Kidney (tissue), 14 donors: ENCODE measurements around the gene JCHAIN. TPM values are rescaled to one million over a fixed set of nuclear protein-coding genes. Genes with fewer than 3 reads are reported as not detected.
"Not testable (repeated sequence)": the region's sequence is repeated elsewhere in the genome, so short reads cannot be mapped to it uniquely, and the experiment has no call there.

Experiments
- DNase-seq, 5 donors: peaks; one replicate each; pipeline ENCODE4 v3.0.0-alpha.2; 2013 to 2020
- FAIRE-seq: peaks from 2 replicates; lab custom pipeline; 2012; peaks lifted over from hg19 to GRCh38; lab: Jason Lieb, UNC
- H3K27ac ChIP-seq, 2 donors: one replicate each; pipeline ENCODE4 v1.7.0; 2013; ENCODE audit warnings: low read depth in 2 of 2, low read length in 2 of 2, inconsistent platforms in 1 of 2
- H3K27me3 ChIP-seq: one replicate; pipeline ENCODE4 v1.7.1; 2013; ENCODE audit warnings: low read length, inconsistent platforms; ENCODE audit not compliant: control insufficient read depth, insufficient read depth
- H3K36me3 ChIP-seq, 3 donors: one replicate each; pipeline versions ENCODE4 v1.7.0 to v1.7.1; 2013; ENCODE audit warnings: low read length in 3 of 3, control low read depth in 1 of 3, inconsistent platforms in 1 of 3; ENCODE audit not compliant: insufficient read depth in 3 of 3, control insufficient read depth in 2 of 3
- H3K4me1 ChIP-seq, 3 donors: one replicate each; pipeline versions ENCODE4 v1.7.0 to v1.7.1; 2013; ENCODE audit warnings: low read length in 3 of 3, inconsistent platforms in 1 of 3, low read depth in 1 of 3; ENCODE audit not compliant: control insufficient read depth in 2 of 3, insufficient read depth in 2 of 3
- H3K4me3 ChIP-seq, 3 donors: one replicate each; pipeline versions ENCODE4 v1.7.0 to v1.8.1; 2013; ENCODE audit warnings: low read length in 3 of 3, control low read depth in 1 of 3, inconsistent platforms in 1 of 3
- H3K9ac ChIP-seq, 3 donors: one replicate each; pipeline versions ENCODE4 v1.7.0 to v1.7.1; 2013; ENCODE audit warnings: low read length in 3 of 3, control low read depth in 1 of 3, inconsistent platforms in 1 of 3
- H3K9me3 ChIP-seq, 3 donors: one replicate each; pipeline versions ENCODE4 v1.7.0 to v1.7.1; 2013; ENCODE audit warnings: low read length in 3 of 3, control low read depth in 1 of 3, inconsistent platforms in 1 of 3; ENCODE audit not compliant: control insufficient read depth in 2 of 3, insufficient read depth in 1 of 3
- intact Hi-C: fragments of 100-400 bp; cut with DNase I; formaldehyde crosslinking; loops from one replicate; pipeline ENCODE4 v1.11.1; 2022
- polyA plus RNA-seq: library from polyadenylated mRNA; stranded (reverse); fragments of 350-450 nt; fragmentation: Illumina TruSeq; extraction: RNeasy Lipid Tissue Mini Kit (QIAGEN cat#74804); gene quantifications from one replicate; pipeline ENCODE4 v1.2.3, GENCODE V29; 2014; ENCODE audit warnings: low read depth, low replicate concordance; ENCODE audit not compliant: insufficient read depth
- total RNA-seq: library from RNA; stranded (reverse); fragmentation: NEBNext Ultra II Directional; extraction: Animal tissue kit (Norgen Biotek cat#: 25700); gene quantifications from one replicate; pipeline ENCODE4 v1.2.1, GENCODE V29; 2021
- TF ChIP-seq, protein P1 (sequence below): IDR thresholded peaks from 3 replicates; pipeline ENCODE4 v1.5.1; 2012; ENCODE audit warnings: mild to moderate bottlenecking, moderate library complexity, borderline replicate concordance; ENCODE audit not compliant: insufficient read depth; ENCODE audit errors: extremely low read depth
- donor health status: control.
- donor health status: control.
- donor health status: control.
- donor health status: control.
- donor health status: control.
- donor health status: DM: yes; HTN: yes; CAD: no.
- donor health status: Normal renal cell carcinoma (clear cell type).

Gene JCHAIN
- total and polyA plus RNA-seq, 2 donors from 2014 or later = 5.1 to 355 TPM

DNA sequence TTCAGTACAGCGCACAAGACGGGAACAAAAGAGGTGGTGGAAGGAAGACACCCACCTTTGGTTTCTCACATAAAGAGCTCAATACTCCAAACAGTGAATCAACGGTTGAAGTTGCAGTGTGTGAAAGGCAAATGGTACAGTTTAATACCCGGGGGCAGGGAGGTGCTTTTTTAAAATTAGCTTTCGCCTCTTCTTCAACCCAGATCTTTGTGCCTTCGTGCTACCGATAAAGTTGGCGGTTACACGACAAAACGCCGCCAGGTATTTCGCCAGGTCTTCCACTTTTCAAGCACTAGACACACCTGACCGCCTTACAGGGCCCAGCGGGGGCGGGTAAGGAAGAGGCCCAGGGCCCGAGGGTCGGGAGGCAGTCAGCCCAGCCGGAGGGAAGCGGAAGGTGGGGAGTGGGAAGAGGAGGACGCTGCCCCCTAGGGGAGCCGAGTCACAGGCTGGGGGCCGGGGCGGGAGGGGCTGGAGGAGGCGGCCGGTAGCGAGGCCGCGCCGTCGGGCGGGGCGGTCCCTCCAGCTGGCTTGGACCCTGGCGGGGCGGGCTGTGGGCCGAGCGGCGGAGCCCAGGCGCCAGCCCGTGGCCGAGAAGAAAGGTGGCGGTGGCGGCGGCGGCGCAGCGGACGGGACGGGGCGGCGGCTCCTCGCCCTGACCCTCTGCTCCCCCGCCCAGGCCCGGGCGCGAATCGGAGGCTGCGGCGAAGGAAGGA is 38.1 kb upstream of the JCHAIN start:
- peak overlapping the region; percentile 57 to 81 (median 74) for H3K9ac ChIP-seq
- intact Hi-C loops = no loop called here
- H3K27ac ChIP-seq = peak overlapping the region; percentile 91 to 96
- H3K27me3 ChIP-seq = no peaks in the 10 kb centered on the region
- DNase-seq = peak; percentile 93 to 96 (median 95)
- peak overlapping the region; percentile 67 to 83 (median 83) for H3K4me3 ChIP-seq
- no peak for FAIRE-seq
- H3K9me3 ChIP-seq = no peaks in the 10 kb centered on the region
- TF ChIP-seq, protein P1, sequence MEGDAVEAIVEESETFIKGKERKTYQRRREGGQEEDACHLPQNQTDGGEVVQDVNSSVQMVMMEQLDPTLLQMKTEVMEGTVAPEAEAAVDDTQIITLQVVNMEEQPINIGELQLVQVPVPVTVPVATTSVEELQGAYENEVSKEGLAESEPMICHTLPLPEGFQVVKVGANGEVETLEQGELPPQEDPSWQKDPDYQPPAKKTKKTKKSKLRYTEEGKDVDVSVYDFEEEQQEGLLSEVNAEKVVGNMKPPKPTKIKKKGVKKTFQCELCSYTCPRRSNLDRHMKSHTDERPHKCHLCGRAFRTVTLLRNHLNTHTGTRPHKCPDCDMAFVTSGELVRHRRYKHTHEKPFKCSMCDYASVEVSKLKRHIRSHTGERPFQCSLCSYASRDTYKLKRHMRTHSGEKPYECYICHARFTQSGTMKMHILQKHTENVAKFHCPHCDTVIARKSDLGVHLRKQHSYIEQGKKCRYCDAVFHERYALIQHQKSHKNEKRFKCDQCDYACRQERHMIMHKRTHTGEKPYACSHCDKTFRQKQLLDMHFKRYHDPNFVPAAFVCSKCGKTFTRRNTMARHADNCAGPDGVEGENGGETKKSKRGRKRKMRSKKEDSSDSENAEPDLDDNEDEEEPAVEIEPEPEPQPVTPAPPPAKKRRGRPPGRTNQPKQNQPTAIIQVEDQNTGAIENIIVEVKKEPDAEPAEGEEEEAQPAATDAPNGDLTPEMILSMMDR = no peak
- no peaks in the 10 kb centered on the region for H3K36me3 ChIP-seq
- H3K4me1 ChIP-seq = peaks cover 2 to 9% (median 2%) of the 10 kb centered on the region in 3 donors

DNA sequence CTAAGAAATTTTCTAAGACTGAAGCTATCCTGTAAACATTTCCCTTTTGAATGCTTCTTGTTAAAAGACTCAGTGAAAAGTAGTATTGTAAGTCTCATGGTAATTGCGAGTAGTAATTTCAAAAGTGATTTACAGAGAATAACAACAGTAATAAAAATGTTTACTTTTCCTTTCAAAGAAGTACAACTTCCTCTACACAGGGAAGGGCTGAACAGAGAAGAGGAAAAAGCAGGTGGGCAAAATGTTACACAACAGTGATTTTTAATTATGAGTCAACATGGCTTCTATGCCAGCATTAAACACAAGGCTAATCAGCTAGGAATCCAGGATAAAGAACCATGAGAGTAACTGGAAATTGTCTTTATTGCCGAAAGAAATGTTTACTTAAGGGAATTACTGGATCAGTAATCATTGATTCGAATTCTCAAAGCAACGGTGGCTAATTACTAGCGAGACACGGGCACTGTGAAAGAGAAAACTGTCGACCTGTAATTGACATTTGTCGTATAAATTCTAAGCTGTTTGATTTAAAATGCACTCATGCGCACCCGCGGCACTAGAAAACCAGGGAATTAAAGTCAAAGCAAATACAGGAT is 37.4 kb upstream of the JCHAIN start:
- Histone ChIP-seq H3K4me3 (peak overlapping the region; percentile 67 to 83 (median 83)), H3K27me3 (no peaks in the 10 kb centered on the region), H3K36me3 (no peaks in the 10 kb centered on the region), H3K9me3 (no peaks in the 10 kb centered on the region), H3K27ac (peak overlapping the region; percentile 91 to 96), H3K9ac (peak overlapping the region; percentile 57 to 81 (median 74)), H3K4me1 (peaks cover 2 to 9% (median 2%) of the 10 kb centered on the region in 3 donors)
- TF ChIP-seq, protein P1 = no peak
- peak in 4 of 5 donors; percentile 62 to 90 (median 76) for DNase-seq
- no peak for FAIRE-seq
- intact Hi-C loops = no loop called here

DNA sequence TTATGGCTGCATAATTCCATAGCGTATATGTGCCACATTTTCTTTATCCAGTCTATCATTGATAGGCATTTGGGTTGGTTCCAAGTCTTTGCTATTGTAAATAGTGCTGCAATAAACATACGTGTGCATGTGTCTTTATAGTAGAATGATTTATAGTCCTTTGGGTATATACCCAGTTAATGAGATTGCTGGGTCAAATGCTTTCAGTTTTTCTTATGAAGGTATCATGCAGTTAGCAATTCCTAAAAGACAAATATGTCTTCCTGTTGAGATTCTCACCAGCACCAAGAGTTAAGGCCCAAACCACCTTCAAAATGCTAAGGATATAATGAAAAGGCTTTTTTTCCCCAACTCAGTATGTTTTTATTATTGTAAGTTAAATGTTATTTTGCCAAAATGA is 36.3 kb upstream of the JCHAIN start:
- H3K27me3 ChIP-seq, DNase-seq, H3K4me1 ChIP-seq, FAIRE-seq, H3K9me3 ChIP-seq, H3K9ac ChIP-seq, H3K27ac ChIP-seq, H3K4me3 ChIP-seq, H3K36me3 ChIP-seq, intact Hi-C loops: not testable (repeated sequence)

DNA sequence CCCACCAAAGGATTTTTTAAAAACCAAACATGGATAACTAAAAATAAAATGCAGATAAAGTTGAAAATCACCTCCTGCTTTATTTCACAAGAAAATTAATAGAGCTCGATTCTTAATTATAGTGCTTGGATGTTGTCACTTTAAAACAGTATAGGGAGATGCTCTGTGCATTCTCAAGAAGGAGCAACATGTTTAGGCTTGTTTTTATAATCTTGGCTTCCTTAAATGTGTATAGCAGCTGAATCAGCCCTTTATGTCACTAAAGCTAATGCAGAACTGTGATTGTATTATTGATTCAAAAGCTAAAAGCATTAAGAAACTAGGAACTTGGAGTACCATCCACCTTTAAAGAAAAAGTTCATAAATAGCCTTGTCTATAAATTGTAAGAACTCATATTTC is 35.0 kb upstream of the JCHAIN start:
- H3K9me3 ChIP-seq = no peaks in the 10 kb centered on the region
- H3K4me3 ChIP-seq = no peak overlapping the region
- H3K4me1 ChIP-seq = peaks cover 0 to 3% (median 0%) of the 10 kb centered on the region in 3 donors
- TF ChIP-seq, protein P1 = no peak
- FAIRE-seq = no peak
- H3K27ac ChIP-seq = no peak overlapping the region
- no peaks in the 10 kb centered on the region for H3K36me3 ChIP-seq
- DNase-seq = no peak
- intact Hi-C loops = no loop called here
- H3K27me3 ChIP-seq = no peaks in the 10 kb centered on the region
- H3K9ac ChIP-seq = no peak overlapping the region
